22Rv1 (cell line): Measurements from ENCODE around the gene MT1M.

ENCODE experiments used
- H3K27ac ChIP-seq: fragments of 450-650 bp; 2 replicates; pipeline ENCODE4 v1.5.1; 2017
- CTCF ChIP-seq: fragments of 450-650 bp; IDR thresholded peaks from 2 replicates; pipeline ENCODE4 v1.5.1; 2017; ENCODE audit warnings: mild to moderate bottlenecking
- ZFX ChIP-seq: fragments of 450-650 bp; IDR thresholded peaks from 2 replicates; pipeline ENCODE4 v1.6.1; 2017; ENCODE audit warnings: antibody characterized with exemption, borderline replicate concordance

The MT1M gene

GRCh38 chr16:56645838-56646237 is 13.4 kb downstream of the MT1M start:
- no peak for TF ChIP-seq ZFX
- no peak for TF ChIP-seq CTCF
- no peak overlapping the region for H3K27ac ChIP-seq

- TF ChIP-seq CTCF (no peak), ZFX (no peak)
- H3K27ac ChIP-seq: no peak overlapping the region
Observed at GRCh38 chr16:56647641-56648431, 15.4 kb downstream of the MT1M start.

- TF ChIP-seq CTCF (no peak), ZFX (no peak)
- H3K27ac ChIP-seq: no peak overlapping the region
Observed at GRCh38 chr16:56649271-56649670, 16.8 kb downstream of the MT1M start.

- TF ChIP-seq CTCF (no peak), ZFX (no peak)
- no peak overlapping the region for H3K27ac ChIP-seq
Observed at GRCh38 chr16:56649820-56650219, 17.4 kb downstream of the MT1M start.

GRCh38 chr16:56651586-56651985 is 19.1 kb downstream of the MT1M start, which contains the start of gene MT1B:
TSS of gene MT1B (plus strand) at chr16:56651886. CDS start at chr16:56651954, 68 bp downstream.
- TF ChIP-seq ZFX: no peak
- no peak for TF ChIP-seq CTCF
- no peak within 1 kb of the TSS for H3K27ac ChIP-seq

- no peak for TF ChIP-seq CTCF
- no peak for TF ChIP-seq ZFX
- no peak overlapping the region for H3K27ac ChIP-seq
Observed at GRCh38 chr16:56652600-56652999, 20.1 kb downstream of the MT1M start.

GRCh38 chr16:56653218-56653617 is 20.8 kb downstream of the MT1M start:
- H3K27ac ChIP-seq: no peak overlapping the region
- TF ChIP-seq CTCF (no peak), ZFX (no peak)
